NCI-H187 treated with DMSO at 0.1 percent for 48 hours (cell line): ENCODE results near the gene IFIT2.
"Not testable (repeated sequence)": the region's sequence is repeated elsewhere in the genome, so short reads cannot be mapped to it uniquely, and the experiment has no call there.

Experiments
- DNase-seq: peaks from one replicate; lab custom pipeline; 2025; lab: John Stamatoyannopoulos, UW

IFIT2 gene

DNA sequence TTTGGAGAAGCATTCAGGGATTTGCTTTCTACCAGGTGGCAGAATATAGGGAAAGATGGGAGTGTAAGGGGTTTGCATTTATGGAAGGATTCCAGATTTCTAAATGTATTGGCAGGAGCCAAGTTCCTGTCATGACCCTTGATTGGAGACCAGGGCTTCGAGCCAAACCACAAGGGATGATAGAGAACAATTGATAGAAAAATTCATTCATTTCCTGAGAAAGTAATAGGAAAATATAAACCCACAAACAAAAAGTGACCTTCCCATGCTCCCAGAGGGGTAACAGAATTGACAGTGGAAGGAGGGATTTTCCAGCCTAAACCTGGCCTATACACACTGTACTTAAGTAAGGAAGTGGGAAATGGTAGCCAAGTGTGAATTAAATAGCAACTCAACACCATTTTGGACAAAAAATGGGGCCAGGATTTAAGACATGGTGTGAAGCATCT, 22.4 kb upstream of the IFIT2 start:
- no peak for DNase-seq

GRCh38 chr10:89280508-89280907, 21.3 kb upstream of the IFIT2 start:
- no peak for DNase-seq

DNA sequence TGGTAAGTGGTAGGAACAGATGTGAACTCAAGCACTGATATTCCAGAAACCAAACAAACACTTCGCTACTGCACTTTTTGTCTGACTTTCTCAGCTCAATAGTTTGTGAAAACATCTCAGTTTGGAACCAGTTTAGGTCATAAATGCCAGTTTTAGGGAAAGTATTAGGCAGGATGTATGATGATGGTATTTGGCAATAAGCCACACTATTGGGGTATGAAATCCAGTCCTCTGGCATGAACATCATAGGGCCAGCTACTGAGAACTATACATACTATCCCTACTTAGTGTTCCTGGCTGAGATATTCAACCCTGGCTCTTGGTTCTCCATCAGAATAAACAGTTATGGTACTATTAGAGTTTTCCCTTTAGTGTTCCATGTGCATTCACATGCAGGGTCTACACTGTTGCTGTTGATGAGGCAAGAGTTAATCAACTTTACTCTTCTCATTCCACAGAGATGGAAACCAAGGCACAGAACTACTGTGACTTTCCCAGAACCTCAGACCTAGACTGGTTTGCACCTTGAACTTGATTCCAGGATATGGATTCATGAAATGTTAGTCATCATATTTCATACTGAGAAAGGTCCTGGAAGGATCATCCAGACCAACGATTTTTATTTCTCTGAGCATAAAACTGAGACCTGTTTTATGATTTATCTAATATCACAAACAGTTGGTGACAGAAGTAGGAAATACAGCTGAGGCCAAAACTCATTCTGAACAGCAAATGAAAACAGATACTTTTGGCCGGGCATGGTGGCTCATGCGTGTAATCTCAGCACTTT, 20.0 kb upstream of the IFIT2 start:
- no peak for DNase-seq

GRCh38 chr10:89283025-89283935, 18.6 kb upstream of the IFIT2 start:
- no peak for DNase-seq

GRCh38 chr10:89283936-89284475, 17.8 kb upstream of the IFIT2 start:
- no peak for DNase-seq

DNA sequence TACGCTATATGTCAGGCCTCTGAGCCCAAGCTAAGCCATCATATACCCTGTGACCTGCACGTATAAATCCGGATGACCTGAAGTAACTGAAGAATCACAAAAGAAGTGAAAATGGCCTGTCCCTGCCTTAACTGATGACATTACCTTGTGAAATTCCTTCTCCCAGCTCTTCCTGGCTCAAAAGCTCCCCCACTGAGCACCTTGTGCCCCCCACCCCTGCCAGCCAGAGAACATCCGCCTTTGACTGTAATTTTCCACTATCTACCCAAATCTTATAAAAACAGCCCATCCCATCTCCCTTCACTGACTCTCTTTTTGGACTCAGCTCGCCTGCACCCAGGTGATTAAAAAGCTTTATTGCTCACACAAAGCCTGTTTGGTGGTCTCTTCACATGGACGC, 17.1 kb upstream of the IFIT2 start:
- DNase-seq = not testable (repeated sequence)

- DNase-seq = not testable (repeated sequence)
Measured at GRCh38 chr10:89285303-89285702, 16.5 kb upstream of the IFIT2 start.

DNA sequence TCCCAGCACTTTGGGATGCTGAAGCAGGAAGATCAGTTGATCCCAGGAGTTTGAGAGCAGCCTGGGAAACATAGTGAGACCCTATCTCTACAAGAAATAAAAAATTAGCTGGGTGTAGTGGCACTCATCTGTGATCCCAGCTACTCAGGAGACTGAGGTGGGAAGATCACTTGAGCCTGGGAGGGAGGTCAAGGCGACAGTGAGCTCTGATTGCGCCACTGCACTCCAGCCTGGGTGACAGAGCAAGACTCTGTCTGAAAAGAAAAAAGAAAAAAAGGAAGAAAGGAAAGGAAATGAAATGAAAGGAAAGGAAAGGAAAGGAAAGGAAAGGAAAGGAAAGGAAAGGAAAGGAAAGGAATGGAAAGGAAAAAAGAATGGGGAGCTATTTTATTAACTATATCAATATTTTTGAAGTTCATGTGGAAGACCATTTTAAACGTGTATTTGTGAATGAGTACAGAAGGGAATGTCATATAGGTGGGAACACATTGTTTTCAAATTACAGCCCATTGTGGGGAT, 7.1 kb upstream of the IFIT2 start:
- no peak for DNase-seq

DNA sequence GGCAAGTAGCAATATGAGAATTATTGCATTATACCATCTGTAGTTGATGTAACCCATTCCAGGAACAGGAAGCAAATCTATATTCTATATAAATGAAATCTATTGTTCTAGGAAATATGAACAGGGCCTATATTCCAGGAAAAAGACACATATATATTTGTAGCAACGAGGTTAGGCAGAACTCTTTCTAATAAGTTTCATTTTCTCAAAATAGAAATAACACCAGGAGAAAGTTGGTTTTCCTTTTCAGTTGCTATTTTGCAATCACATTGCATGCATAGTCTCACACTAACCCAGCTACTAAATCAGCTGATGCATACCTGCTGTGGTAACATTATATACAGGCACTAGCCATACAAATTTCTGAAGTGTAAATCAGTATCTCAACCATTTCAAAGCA, 6.2 kb upstream of the IFIT2 start:
- no peak for DNase-seq

GRCh38 chr10:89296220-89296648, 5.6 kb upstream of the IFIT2 start:
- DNase-seq = no peak

- no peak for DNase-seq
Measured at GRCh38 chr10:89297356-89297755, 4.5 kb upstream of the IFIT2 start.

GRCh38 chr10:89297791-89298190, 4.1 kb upstream of the IFIT2 start:
- no peak for DNase-seq

GRCh38 chr10:89299031-89299430, 2.8 kb upstream of the IFIT2 start:
- DNase-seq = no peak

DNA sequence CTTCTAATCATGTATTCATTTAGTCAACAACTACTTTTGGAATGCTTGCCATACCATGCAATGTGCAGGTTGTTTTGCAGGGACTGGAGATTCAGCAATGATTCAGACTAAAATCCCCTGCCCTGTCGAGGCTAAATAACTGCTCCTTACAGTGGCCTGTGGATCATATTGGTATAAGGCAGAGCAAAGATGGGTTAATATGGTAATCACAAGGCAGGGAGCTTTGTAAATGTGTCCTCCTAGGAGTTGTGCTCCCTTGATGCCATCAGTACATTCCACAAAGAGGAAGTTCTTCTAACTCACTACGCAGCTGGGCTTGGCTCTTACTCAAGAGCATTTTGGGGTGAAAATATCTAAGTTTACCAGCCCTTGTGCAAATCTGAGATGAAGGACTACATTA, 614 bp upstream of the IFIT2 start:
- DNase-seq = no peak

DNA sequence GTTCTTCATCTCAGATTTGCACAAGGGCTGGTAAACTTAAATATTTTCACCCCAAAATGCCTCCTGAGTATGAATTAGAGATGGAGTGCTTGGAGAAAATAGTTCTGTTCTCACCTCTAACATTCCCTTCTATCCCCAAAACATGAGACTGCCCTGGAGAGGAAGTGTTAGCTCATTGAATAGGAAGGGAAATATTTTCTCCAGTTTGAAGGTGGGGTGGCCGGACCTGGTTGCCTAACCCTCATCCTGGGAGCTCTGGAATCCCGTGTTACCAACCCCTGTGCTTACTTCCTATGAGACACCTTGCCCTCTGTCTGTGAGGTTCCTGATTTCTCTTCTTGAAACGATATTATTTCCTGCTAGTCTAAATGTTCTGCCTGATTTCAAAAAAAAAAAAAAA, 779 bp downstream of the IFIT2 start:
- DNase-seq = no peak

DNA sequence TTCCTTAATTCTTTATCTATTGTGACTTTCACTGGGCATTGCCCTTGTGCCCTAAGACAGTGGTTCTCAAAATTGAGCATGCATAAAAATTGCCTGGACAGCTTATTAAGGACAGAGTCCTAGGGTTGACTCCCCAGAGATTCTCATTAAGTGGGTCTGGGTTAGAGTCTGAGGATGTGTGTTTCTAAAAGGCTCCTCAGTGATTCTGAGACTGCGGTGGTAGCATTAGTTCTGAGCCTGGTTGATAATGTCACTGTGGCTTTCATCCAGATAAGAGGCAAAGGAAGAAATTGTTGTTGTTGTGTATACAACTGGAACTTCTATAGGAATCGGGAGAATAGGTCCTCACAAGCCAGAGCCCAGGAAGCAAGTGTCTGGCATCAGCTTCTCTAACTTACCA, 1.3 kb downstream of the IFIT2 start:
- DNase-seq = no peak

DNA sequence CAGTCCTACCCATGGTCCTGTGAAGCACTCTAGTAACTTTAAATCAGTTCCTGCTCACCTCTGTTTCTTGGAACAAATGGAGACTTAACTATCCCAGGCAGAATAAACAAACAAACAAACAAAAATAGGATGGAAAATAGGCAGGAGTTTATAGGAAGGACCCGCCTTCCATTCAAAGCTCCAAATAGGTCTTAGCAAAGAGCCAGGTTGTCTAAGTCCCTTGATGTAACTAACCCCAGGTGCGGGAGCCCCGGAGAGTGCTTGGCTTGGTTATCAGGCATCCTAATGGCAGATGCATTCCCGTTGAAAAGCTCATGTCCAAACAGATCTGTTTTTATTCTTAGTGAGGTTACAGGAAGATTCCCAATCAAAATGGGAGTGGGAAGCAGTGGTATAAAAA, 2.2 kb downstream of the IFIT2 start:
- no peak for DNase-seq

DNA sequence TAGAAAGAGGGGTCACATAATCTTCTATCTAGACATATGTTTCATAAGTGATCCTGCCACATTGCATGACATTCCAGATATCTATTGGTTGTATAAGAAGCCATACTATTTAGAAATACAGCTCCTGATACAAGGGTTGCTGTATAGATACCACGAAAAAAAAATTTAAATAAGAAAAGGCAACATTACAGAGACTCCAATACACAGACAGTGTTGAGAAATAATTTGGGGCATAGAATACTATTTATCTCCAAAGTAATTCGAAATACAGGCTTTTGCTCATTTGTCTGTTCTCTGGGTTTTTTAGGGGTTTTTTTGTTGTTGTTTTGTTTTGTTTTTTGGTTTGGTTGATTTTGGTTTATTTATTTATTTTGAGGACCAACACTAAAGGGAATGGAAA, 2.6 kb downstream of the IFIT2 start:
- DNase-seq = no peak

- DNase-seq = no peak
Measured at GRCh38 chr10:89304925-89305324, 3.1 kb downstream of the IFIT2 start.

- no peak for DNase-seq
Measured at GRCh38 chr10:89305766-89306433, 4.1 kb downstream of the IFIT2 start.

DNA sequence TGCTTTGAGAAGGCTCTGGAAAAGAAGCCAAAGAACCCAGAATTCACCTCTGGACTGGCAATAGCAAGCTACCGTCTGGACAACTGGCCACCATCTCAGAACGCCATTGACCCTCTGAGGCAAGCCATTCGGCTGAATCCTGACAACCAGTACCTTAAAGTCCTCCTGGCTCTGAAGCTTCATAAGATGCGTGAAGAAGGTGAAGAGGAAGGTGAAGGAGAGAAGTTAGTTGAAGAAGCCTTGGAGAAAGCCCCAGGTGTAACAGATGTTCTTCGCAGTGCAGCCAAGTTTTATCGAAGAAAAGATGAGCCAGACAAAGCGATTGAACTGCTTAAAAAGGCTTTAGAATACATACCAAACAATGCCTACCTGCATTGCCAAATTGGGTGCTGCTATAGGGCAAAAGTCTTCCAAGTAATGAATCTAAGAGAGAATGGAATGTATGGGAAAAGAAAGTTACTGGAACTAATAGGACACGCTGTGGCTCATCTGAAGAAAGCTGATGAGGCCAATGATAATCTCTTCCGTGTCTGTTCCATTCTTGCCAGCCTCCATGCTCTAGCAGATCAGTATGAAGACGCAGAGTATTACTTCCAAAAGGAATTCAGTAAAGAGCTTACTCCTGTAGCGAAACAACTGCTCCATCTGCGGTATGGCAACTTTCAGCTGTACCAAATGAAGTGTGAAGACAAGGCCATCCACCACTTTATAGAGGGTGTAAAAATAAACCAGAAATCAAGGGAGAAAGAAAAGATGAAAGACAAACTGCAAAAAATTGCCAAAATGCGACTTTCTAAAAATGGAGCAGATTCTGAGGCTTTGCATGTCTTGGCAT, 4.8 kb downstream of the IFIT2 start:
- DNase-seq = no peak
